HepG2 (cell line): ENCODE results near the gene MAPK7. TPM values are rescaled to one million over a fixed set of nuclear protein-coding genes. Genes with fewer than 3 reads are reported as not detected.

Experiments used
- BHLHE40 ChIP-seq: IDR thresholded peaks from 2 replicates; pipeline ENCODE4 v1.6.1; 2011; ENCODE audit warnings: low read length, improper control_type of control experiment
- KDM4B ChIP-seq: sonication (generic); formaldehyde crosslinking; IDR thresholded peaks from 2 replicates; pipeline ENCODE4 v1.4.0; 2020; ENCODE audit warnings: missing genetic modification reagents
- MIXL1 ChIP-seq: IDR thresholded peaks from 2 replicates; pipeline ENCODE4 v1.6.1; 2016
- SIN3B ChIP-seq: fragments of 150-350 bp; IDR thresholded peaks from 2 replicates; pipeline ENCODE4 v1.6.1; 2014; ENCODE audit warnings: low read length
- ZBTB20 ChIP-seq: sonication (generic); formaldehyde crosslinking; IDR thresholded peaks from 2 replicates; pipeline ENCODE4 v1.8.1; 2023; ENCODE audit warnings: missing genetic modification reagents, low read depth, mild to moderate bottlenecking, borderline replicate concordance
- ZNF30 ChIP-seq: sonication (generic); formaldehyde crosslinking; IDR thresholded peaks from 2 replicates; pipeline ENCODE4 v1.5.0; 2020; ENCODE audit warnings: mild to moderate bottlenecking, missing genetic modification reagents
- ZNF350 ChIP-seq: sonication (generic); formaldehyde crosslinking; IDR thresholded peaks from 2 replicates; pipeline ENCODE4 v1.4.0; 2020; ENCODE audit warnings: mild to moderate bottlenecking, low read depth, missing genetic modification reagents, borderline replicate concordance
- ZNF382 ChIP-seq: sonication (generic); formaldehyde crosslinking; IDR thresholded peaks from 2 replicates; pipeline ENCODE4 v1.5.0; 2020; ENCODE audit warnings: missing genetic modification reagents, mild to moderate bottlenecking, borderline replicate concordance
- ZNF432 ChIP-seq: sonication (generic); formaldehyde crosslinking; IDR thresholded peaks from 2 replicates; pipeline ENCODE4 v1.5.0; 2020; ENCODE audit warnings: missing genetic modification reagents, mild to moderate bottlenecking, borderline replicate concordance
- ZNF598 ChIP-seq: sonication (generic); formaldehyde crosslinking; IDR thresholded peaks from 2 replicates; pipeline ENCODE4 v1.5.1; 2020; ENCODE audit warnings: mild to moderate bottlenecking, missing genetic modification reagents, borderline replicate concordance
- ZNF788 ChIP-seq: sonication (generic); formaldehyde crosslinking; IDR thresholded peaks from 2 replicates; pipeline ENCODE4 v1.5.0; 2020; ENCODE audit warnings: mild to moderate bottlenecking, missing genetic modification reagents, borderline replicate concordance
- polyA plus RNA-seq, 8 experiments: library from polyadenylated mRNA; depleted of rRNA in 3 of 8; stranded (reverse) in 7 of 8; unstranded in 1 of 8; fragments of >200 nt; fragmentation: Illumina TruSeq in 4 of 8; extraction: Trizol in 4 of 8; gene quantifications; 2 replicates each; pipeline versions ENCODE4 v1.2.1 to v1.2.3, GENCODE V29; 2011 to 2016; ENCODE audit warnings: low read depth in 4 of 8, missing spikeins in 1 of 8, mixed read lengths in 1 of 8; ENCODE audit not compliant: insufficient read depth in 1 of 8
- total RNA-seq, 5 experiments: library from RNA; depleted of rRNA; stranded (reverse); fragments of >200 nt; fragmentation: Illumina TruSeq; extraction: Trizol; gene quantifications; 2 replicates each; pipeline ENCODE4 v1.2.3, GENCODE V29; 2016; ENCODE audit warnings: low read depth in 1 of 5
- TF ChIP-seq, protein P1 (sequence below): fragments of 450-650 bp; IDR thresholded peaks from 2 replicates; pipeline ENCODE4 v1.6.1; 2017; ENCODE audit warnings: mild to moderate bottlenecking
- TF ChIP-seq, protein P2 (sequence below): sonication (generic); formaldehyde crosslinking; IDR thresholded peaks from 2 replicates; pipeline ENCODE4 v1.4.0; 2020; ENCODE audit warnings: mild to moderate bottlenecking, low read depth, missing genetic modification reagents
- TF ChIP-seq, protein P3 (sequence below): sonication (generic); formaldehyde crosslinking; IDR thresholded peaks from 2 replicates; pipeline ENCODE4 v1.4.0; 2020; ENCODE audit warnings: missing genetic modification reagents
- TF ChIP-seq, protein P4 (sequence below): sonication (generic); formaldehyde crosslinking; conservative IDR thresholded peaks from 2 replicates; pipeline ENCODE4 v1.8.1; 2023; ENCODE audit warnings: missing genetic modification reagents

Gene MAPK7
- total and polyA plus RNA-seq, 2 of the 13 experiments (the other 11 are each of a cell fraction or from before 2014, with no cell fraction given) = 2.9 to 5.9 TPM

DNA sequence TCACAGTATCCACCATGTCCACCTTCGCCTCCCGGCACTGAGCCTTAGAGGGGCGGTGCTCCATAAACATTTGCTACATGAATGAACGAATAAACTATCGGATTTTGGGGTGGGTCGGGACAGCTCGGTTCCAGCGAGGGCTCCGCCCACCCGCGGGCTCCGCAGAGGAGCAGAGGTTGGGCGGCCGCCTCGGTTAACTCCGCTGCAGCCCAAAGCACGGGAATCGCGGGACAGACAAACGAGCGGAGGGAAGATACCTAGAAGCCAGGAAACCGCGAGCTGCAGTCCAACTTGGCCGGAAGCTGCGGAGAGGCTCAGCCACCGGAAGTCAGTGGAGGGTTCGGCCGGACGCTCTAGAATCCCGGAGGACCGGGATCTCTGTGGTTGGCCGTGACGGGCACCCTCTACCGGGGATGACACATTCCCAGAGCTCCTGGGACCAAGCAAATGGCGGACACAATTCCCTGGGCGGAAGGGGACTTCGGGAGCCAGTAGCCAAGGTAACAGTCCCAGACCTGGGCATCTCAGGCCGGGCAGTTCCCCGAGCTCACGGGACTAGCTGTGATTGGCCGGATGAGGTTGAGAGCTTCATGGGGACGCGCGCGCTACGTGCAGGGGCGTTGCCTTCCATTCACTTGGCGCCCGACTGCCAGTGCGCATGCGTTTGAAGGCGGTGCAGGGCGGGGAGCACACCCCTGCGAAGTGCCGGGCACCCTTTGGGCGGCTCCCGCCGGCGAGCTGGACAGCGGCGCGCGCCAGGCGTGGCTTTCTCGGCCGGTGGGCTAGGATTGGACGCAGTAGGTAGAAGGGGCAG is 489 bp upstream of the MAPK7 start (continued):
- TF ChIP-seq, protein P1, sequence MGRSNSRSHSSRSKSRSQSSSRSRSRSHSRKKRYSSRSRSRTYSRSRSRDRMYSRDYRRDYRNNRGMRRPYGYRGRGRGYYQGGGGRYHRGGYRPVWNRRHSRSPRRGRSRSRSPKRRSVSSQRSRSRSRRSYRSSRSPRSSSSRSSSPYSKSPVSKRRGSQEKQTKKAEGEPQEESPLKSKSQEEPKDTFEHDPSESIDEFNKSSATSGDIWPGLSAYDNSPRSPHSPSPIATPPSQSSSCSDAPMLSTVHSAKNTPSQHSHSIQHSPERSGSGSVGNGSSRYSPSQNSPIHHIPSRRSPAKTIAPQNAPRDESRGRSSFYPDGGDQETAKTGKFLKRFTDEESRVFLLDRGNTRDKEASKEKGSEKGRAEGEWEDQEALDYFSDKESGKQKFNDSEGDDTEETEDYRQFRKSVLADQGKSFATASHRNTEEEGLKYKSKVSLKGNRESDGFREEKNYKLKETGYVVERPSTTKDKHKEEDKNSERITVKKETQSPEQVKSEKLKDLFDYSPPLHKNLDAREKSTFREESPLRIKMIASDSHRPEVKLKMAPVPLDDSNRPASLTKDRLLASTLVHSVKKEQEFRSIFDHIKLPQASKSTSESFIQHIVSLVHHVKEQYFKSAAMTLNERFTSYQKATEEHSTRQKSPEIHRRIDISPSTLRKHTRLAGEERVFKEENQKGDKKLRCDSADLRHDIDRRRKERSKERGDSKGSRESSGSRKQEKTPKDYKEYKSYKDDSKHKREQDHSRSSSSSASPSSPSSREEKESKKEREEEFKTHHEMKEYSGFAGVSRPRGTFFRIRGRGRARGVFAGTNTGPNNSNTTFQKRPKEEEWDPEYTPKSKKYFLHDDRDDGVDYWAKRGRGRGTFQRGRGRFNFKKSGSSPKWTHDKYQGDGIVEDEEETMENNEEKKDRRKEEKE = no peak
- TF ChIP-seq ZNF788 (CRISPR knock-in tag) = peak; percentile 78; the same call in 1 of the 2 replicates
- peak; percentile 62 for TF ChIP-seq BHLHE40
- TF ChIP-seq ZNF432 = no peak
- TF ChIP-seq, protein P2, sequence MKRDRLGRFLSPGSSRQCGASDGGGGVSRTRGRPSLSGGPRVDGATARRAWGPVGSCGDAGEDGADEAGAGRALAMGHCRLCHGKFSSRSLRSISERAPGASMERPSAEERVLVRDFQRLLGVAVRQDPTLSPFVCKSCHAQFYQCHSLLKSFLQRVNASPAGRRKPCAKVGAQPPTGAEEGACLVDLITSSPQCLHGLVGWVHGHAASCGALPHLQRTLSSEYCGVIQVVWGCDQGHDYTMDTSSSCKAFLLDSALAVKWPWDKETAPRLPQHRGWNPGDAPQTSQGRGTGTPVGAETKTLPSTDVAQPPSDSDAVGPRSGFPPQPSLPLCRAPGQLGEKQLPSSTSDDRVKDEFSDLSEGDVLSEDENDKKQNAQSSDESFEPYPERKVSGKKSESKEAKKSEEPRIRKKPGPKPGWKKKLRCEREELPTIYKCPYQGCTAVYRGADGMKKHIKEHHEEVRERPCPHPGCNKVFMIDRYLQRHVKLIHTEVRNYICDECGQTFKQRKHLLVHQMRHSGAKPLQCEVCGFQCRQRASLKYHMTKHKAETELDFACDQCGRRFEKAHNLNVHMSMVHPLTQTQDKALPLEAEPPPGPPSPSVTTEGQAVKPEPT (CRISPR knock-in tag) = peak; percentile 48; the same call in 1 of the 2 replicates
- peak; percentile 84 for TF ChIP-seq ZNF598 (CRISPR knock-in tag)
- TF ChIP-seq ZNF30 (CRISPR knock-in tag) = no peak
- peak; percentile 92 for TF ChIP-seq ZNF350
- no peak for TF ChIP-seq ZNF382 (CRISPR knock-in tag)
- peak; percentile 34; the same call in 1 of the 2 replicates for TF ChIP-seq KDM4B
- 0 out of 2 replicates have a peak, but pooled peaks have one; percentile 6 for TF ChIP-seq ZBTB20
- no peak; the same call in 1 of the 2 replicates for TF ChIP-seq SIN3B
- TF ChIP-seq, protein P3, sequence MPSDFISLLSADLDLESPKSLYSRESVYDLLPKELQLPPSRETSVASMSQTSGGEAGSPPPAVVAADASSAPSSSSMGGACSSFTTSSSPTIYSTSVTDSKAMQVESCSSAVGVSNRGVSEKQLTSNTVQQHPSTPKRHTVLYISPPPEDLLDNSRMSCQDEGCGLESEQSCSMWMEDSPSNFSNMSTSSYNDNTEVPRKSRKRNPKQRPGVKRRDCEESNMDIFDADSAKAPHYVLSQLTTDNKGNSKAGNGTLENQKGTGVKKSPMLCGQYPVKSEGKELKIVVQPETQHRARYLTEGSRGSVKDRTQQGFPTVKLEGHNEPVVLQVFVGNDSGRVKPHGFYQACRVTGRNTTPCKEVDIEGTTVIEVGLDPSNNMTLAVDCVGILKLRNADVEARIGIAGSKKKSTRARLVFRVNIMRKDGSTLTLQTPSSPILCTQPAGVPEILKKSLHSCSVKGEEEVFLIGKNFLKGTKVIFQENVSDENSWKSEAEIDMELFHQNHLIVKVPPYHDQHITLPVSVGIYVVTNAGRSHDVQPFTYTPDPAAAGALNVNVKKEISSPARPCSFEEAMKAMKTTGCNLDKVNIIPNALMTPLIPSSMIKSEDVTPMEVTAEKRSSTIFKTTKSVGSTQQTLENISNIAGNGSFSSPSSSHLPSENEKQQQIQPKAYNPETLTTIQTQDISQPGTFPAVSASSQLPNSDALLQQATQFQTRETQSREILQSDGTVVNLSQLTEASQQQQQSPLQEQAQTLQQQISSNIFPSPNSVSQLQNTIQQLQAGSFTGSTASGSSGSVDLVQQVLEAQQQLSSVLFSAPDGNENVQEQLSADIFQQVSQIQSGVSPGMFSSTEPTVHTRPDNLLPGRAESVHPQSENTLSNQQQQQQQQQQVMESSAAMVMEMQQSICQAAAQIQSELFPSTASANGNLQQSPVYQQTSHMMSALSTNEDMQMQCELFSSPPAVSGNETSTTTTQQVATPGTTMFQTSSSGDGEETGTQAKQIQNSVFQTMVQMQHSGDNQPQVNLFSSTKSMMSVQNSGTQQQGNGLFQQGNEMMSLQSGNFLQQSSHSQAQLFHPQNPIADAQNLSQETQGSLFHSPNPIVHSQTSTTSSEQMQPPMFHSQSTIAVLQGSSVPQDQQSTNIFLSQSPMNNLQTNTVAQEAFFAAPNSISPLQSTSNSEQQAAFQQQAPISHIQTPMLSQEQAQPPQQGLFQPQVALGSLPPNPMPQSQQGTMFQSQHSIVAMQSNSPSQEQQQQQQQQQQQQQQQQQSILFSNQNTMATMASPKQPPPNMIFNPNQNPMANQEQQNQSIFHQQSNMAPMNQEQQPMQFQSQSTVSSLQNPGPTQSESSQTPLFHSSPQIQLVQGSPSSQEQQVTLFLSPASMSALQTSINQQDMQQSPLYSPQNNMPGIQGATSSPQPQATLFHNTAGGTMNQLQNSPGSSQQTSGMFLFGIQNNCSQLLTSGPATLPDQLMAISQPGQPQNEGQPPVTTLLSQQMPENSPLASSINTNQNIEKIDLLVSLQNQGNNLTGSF (CRISPR knock-in tag) = peak; percentile 60; the same call in 1 of the 2 replicates
- no peak for TF ChIP-seq MIXL1
- TF ChIP-seq, protein P4, sequence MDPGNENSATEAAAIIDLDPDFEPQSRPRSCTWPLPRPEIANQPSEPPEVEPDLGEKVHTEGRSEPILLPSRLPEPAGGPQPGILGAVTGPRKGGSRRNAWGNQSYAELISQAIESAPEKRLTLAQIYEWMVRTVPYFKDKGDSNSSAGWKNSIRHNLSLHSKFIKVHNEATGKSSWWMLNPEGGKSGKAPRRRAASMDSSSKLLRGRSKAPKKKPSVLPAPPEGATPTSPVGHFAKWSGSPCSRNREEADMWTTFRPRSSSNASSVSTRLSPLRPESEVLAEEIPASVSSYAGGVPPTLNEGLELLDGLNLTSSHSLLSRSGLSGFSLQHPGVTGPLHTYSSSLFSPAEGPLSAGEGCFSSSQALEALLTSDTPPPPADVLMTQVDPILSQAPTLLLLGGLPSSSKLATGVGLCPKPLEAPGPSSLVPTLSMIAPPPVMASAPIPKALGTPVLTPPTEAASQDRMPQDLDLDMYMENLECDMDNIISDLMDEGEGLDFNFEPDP = no peak
